H1 (cell line): ENCODE results near the gene ALOX15B. TPM values are rescaled to one million over a fixed set of nuclear protein-coding genes. Genes with fewer than 3 reads are reported as not detected.

Experiments
- CTCF ChIA-PET: fragments of 300-600 bp; sonication (Branson Sonifier 250); formaldehyde crosslinking; loops from one replicate; lab custom pipeline; 2021; ENCODE audit not compliant: partially characterized antibody; lab: Charles Lee
- POLR2A ChIA-PET: fragments of 300-600 bp; sonication (Branson Sonifier 250); formaldehyde crosslinking; loops from one replicate; lab custom pipeline; 2021; ENCODE audit warnings: inconsistent platforms; ENCODE audit not compliant: partially characterized antibody; lab: Charles Lee
- DNase-seq, 2 experiments: peaks; one replicate each; pipeline versions ENCODE4 v3.0.0 to v3.0.0-alpha.2; 2010 to 2022; ENCODE audit warnings: low spot score in 2 of 2, low read depth in 1 of 2, mixed read lengths in 1 of 2
- FAIRE-seq: peaks from 2 replicates; lab custom pipeline; 2011; peaks lifted over from hg19 to GRCh38; lab: Jason Lieb, UNC
- H2AFZ ChIP-seq: 2 replicates; pipeline ENCODE4 v1.8.1; 2012; ENCODE audit warnings: low read length, inconsistent platforms
- H2AK5ac ChIP-seq: 2 replicates; pipeline ENCODE4 v1.6.1; 2013; ENCODE audit warnings: low read depth, low read length
- H2BK120ac ChIP-seq: replicated peaks from 2 replicates; pipeline ENCODE3; 2013; ENCODE audit warnings: low read depth, low read length, inconsistent platforms
- H2BK12ac ChIP-seq: 2 replicates; pipeline ENCODE4 v1.6.1; 2013; ENCODE audit warnings: low read depth, low read length
- H2BK15ac ChIP-seq: 2 replicates; pipeline ENCODE4 v1.6.1; 2013; ENCODE audit warnings: low read length
- H2BK20ac ChIP-seq: 2 replicates; pipeline ENCODE4 v1.6.1; 2013; ENCODE audit warnings: low read length
- H2BK5ac ChIP-seq: 2 replicates; pipeline ENCODE4 v1.6.1; 2013; ENCODE audit warnings: low read depth, low read length
- H3K14ac ChIP-seq: 2 replicates; pipeline ENCODE4 v1.6.1; 2013; ENCODE audit warnings: inconsistent platforms; ENCODE audit not compliant: insufficient read length
- H3K18ac ChIP-seq: 2 replicates; pipeline ENCODE4 v1.6.1; 2013; ENCODE audit warnings: low read length; ENCODE audit errors: extremely low read depth
- H3K23ac ChIP-seq: 2 replicates; pipeline ENCODE4 v1.6.1; 2013; ENCODE audit warnings: inconsistent platforms; ENCODE audit not compliant: insufficient read length
- H3K23me2 ChIP-seq: 2 replicates; pipeline ENCODE4 v1.6.1; 2013; ENCODE audit warnings: low read depth, low read length
- H3K27ac ChIP-seq: 2 replicates; pipeline ENCODE4 v1.6.1; 2011; ENCODE audit warnings: low read depth, low read length, inconsistent platforms
- H3K27me3 ChIP-seq, 4 experiments: replicated peaks in 1 of 4; 1 replicate in 1 of 4; 2 replicates in 3 of 4; pipeline versions ENCODE4 v1.6.1 to v1.8.1; 2011 to 2013; ENCODE audit warnings: low read length in 3 of 4, mild to moderate bottlenecking in 3 of 4, inconsistent platforms in 2 of 4, mixed read lengths in 2 of 4, moderate library complexity in 1 of 4; ENCODE audit not compliant: control insufficient read depth in 3 of 4, insufficient read depth in 3 of 4; ENCODE audit errors: extremely low read depth in 1 of 4
- H3K36me3 ChIP-seq, 4 experiments: 2 replicates each; pipeline versions ENCODE4 v1.6.1 to v1.8.1; 2011 to 2013; ENCODE audit warnings: mild to moderate bottlenecking in 4 of 4, low read length in 3 of 4, moderate library complexity in 2 of 4, control low read depth in 1 of 4, inconsistent platforms in 1 of 4; ENCODE audit not compliant: insufficient read depth in 4 of 4, control insufficient read depth in 2 of 4
- H3K4ac ChIP-seq: replicated peaks from 2 replicates; pipeline ENCODE3; 2013; ENCODE audit warnings: low read length, low read depth, mixed read lengths, inconsistent platforms; ENCODE audit not compliant: insufficient read length
- H3K4me1 ChIP-seq, 4 experiments: replicated peaks in 1 of 4; 1 replicate in 1 of 4; 2 replicates in 3 of 4; pipeline versions ENCODE4 v1.6.1 to v1.8.1; 2011 to 2013; ENCODE audit warnings: low read length in 3 of 4, inconsistent platforms in 2 of 4, mixed read lengths in 1 of 4; ENCODE audit not compliant: insufficient read depth in 4 of 4, control insufficient read depth in 3 of 4
- H3K4me2 ChIP-seq, 2 experiments: 2 replicates each; pipeline versions ENCODE4 v1.6.1 to v1.8.1; 2011 to 2013; ENCODE audit warnings: low read depth in 2 of 2, low read length in 2 of 2, control low read depth in 1 of 2, inconsistent platforms in 1 of 2, mild to moderate bottlenecking in 1 of 2; ENCODE audit not compliant: insufficient read depth in 1 of 2
- H3K4me3 ChIP-seq, 4 experiments: fragments of 200-600, 300-600 bp in 1 of 4; sonication (generic), shearing (Covaris generic), sonication (Bioruptor Twin) in 1 of 4; 2 replicates each; pipeline versions ENCODE4 v1.5.1 to v1.8.1; 2011 to 2016; ENCODE audit warnings: low read length in 4 of 4, low read depth in 3 of 4, control low read depth in 2 of 4, inconsistent platforms in 2 of 4, mild to moderate bottlenecking in 2 of 4, mixed read lengths in 1 of 4, moderate library complexity in 1 of 4; ENCODE audit not compliant: insufficient read depth in 2 of 4; ENCODE audit errors: extremely low read depth in 1 of 4
- H3K56ac ChIP-seq: replicated peaks from 2 replicates; pipeline ENCODE3; 2013; ENCODE audit warnings: low read depth, mild to moderate bottlenecking, mixed read lengths, low read length, inconsistent platforms; ENCODE audit not compliant: insufficient read length
- H3K79me1 ChIP-seq: 2 replicates; pipeline ENCODE4 v1.6.1; 2013; ENCODE audit warnings: low read depth, low read length, control low read depth
- H3K79me2 ChIP-seq, 2 experiments: 2 replicates each; pipeline versions ENCODE4 v1.6.1 to v1.8.1; 2012 to 2013; ENCODE audit warnings: low read length in 2 of 2, mild to moderate bottlenecking in 2 of 2, inconsistent platforms in 1 of 2; ENCODE audit not compliant: insufficient read depth in 2 of 2, control insufficient read depth in 1 of 2
- H3K9ac ChIP-seq, 4 experiments: replicated peaks in 1 of 4; 1 replicate in 1 of 4; 2 replicates in 3 of 4; pipeline versions ENCODE4 v1.6.1 to v1.8.1; 2011 to 2013; ENCODE audit warnings: low read depth in 3 of 4, low read length in 3 of 4, control low read depth in 2 of 4, mild to moderate bottlenecking in 2 of 4, moderate library complexity in 2 of 4, inconsistent platforms in 1 of 4; ENCODE audit errors: extremely low read depth in 1 of 4
- H3K9me3 ChIP-seq, 2 experiments: 2 replicates each; pipeline versions ENCODE4 v1.6.1 to v1.8.1; 2012 to 2013; ENCODE audit warnings: mild to moderate bottlenecking in 2 of 2, moderate library complexity in 2 of 2, control low read depth in 1 of 2, inconsistent platforms in 1 of 2, low read depth in 1 of 2, low read length in 1 of 2, mixed read lengths in 1 of 2; ENCODE audit not compliant: insufficient read depth in 2 of 2
- H4K20me1 ChIP-seq, 2 experiments: replicated peaks in 1 of 2; 2 replicates each; pipeline versions ENCODE3 to v1.8.1; 2011 to 2013; ENCODE audit warnings: inconsistent platforms in 2 of 2, low read length in 2 of 2, mild to moderate bottlenecking in 1 of 2; ENCODE audit not compliant: insufficient read depth in 2 of 2, control insufficient read depth in 1 of 2
- H4K5ac ChIP-seq: 2 replicates; pipeline ENCODE4 v1.6.1; 2013; ENCODE audit warnings: low read length, low read depth, mixed read lengths, inconsistent platforms; ENCODE audit not compliant: insufficient read length
- H4K8ac ChIP-seq: 2 replicates; pipeline ENCODE4 v1.8.0; 2013; ENCODE audit warnings: mild to moderate bottlenecking, moderate library complexity, low read length, inconsistent platforms; ENCODE audit not compliant: insufficient read depth; ENCODE audit errors: extremely low read depth
- H4K91ac ChIP-seq: replicated peaks from 2 replicates; pipeline ENCODE3; 2013; ENCODE audit warnings: low read length, mixed read lengths, inconsistent platforms; ENCODE audit not compliant: insufficient read length
- BACH1 ChIP-seq: IDR thresholded peaks from 2 replicates; pipeline ENCODE4 v1.6.1; 2012; ENCODE audit warnings: low read length, improper control_type of control experiment
- EP300 ChIP-seq, 2 experiments: IDR thresholded peaks; 1 replicate in 1 of 2; 2 replicates in 1 of 2; pipeline ENCODE4 v1.6.1; 2011 to 2012; ENCODE audit warnings: low read depth in 2 of 2, low read length in 2 of 2, mild to moderate bottlenecking in 2 of 2, borderline replicate concordance in 1 of 2, inconsistent platforms in 1 of 2, moderate library complexity in 1 of 2
- HDAC6 ChIP-seq: IDR thresholded peaks from one replicate; pipeline ENCODE4 v1.7.1; 2012; ENCODE audit warnings: low read depth, mild to moderate bottlenecking, inconsistent platforms, low read length, moderate library complexity
- SP4 ChIP-seq: IDR thresholded peaks from 2 replicates; pipeline ENCODE4 v1.6.1; 2012; ENCODE audit warnings: low read length, inconsistent platforms
- TBP ChIP-seq: IDR thresholded peaks from 2 replicates; pipeline ENCODE4 v1.6.1; 2011; ENCODE audit warnings: low read depth, low read length, improper control_type of control experiment
- WGBS, 2 experiments: shearing (Covaris generic) in 1 of 2; methylation state at CpG; one replicate each; pipeline versions ENCODE4 v1.1.6 to v1.1.7; 2013 to 2015; ENCODE audit warnings: low lambda C conversion rate in 2 of 2, mixed read lengths in 2 of 2, inconsistent platforms in 1 of 2, low coverage in 1 of 2, missing lambda C conversion rate in 1 of 2; ENCODE audit not compliant: insufficient replicate concordance in 2 of 2, insufficient coverage in 1 of 2, insufficient read length in 1 of 2; ENCODE audit errors: extremely low coverage in 1 of 2, missing lambda C conversion rate in 1 of 2; 5-methylcytosine and 5-hydroxymethylcytosine counted together
- polyA plus RNA-seq, 7 experiments: library from polyadenylated mRNA; depleted of rRNA in 3 of 7; stranded (reverse) in 5 of 7; unstranded in 2 of 7; fragments of >200 nt in 5 of 7; fragments of 200-250 nt in 2 of 7; gene quantifications; 1 replicate in 5 of 7; 2 replicates in 1 of 7; 4 replicates in 1 of 7; pipeline versions ENCODE4 v1.2.1 to v1.2.3, GENCODE V29; 2011 to 2013; ENCODE audit warnings: missing spikeins in 2 of 7, mixed read lengths in 2 of 7
- total RNA-seq: library from RNA; stranded (reverse); fragmentation: NEBNext Ultra II Directional; extraction: Animal tissue kit (Norgen Biotek cat#: 25700); gene quantifications from 2 replicates; pipeline ENCODE4 v1.2.1, GENCODE V29; 2021
- TF ChIP-seq, protein P1 (sequence below): IDR thresholded peaks from 2 replicates; pipeline ENCODE4 v1.6.1; 2012; ENCODE audit warnings: low read length, inconsistent platforms

Gene ALOX15B
- total and polyA plus RNA-seq, 2 of the 8 experiments (the other 6 are each of a cell fraction or from before 2014, with no cell fraction given): 0.63 to 0.91 TPM

DNA sequence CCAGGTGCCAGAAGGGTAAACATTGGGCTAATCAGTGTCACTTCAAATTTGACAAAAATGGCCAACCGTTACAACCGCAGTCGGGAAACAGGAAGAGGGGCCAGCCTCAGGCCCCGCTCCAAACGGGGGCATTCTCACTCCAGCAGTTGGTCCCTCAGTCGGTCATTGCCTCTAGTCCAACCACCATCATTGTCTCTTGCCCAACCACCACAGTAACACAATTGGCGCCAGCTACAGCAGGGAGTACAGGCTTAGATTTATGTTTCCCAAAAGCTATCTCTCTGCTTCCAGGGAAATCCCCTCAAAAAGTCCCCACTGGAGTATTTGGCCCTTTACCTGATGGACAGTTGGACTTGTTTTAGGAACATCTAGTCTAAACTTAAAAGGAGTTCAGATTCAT, 20.3 kb downstream of the ALOX15B start:
- no peak overlapping the region for H2BK20ac ChIP-seq
- peaks cover 5% of the 10 kb centered on the region; the same call in 1 of the 2 replicates for H3K23me2 ChIP-seq
- peaks cover 5 to 20% (median 10%) of the 10 kb centered on the region in 4 experiments; a peak in 6 of 7 replicates for H3K4me1 ChIP-seq
- no peak overlapping the region; the same call in 1 of the 2 replicates for H2AK5ac ChIP-seq
- no peaks in the 10 kb centered on the region for H3K79me1 ChIP-seq
- H2BK15ac ChIP-seq: no peak overlapping the region
- 82% methylated on average over 7 of the region's 7 CpGs; no CpG with 5 or more reads in 1 of the 2 experiments for WGBS, 2 experiments
- H4K20me1 ChIP-seq: no peaks in the 10 kb centered on the region
- H3K27ac ChIP-seq: no peak overlapping the region
- no peaks in the 10 kb centered on the region for H3K36me3 ChIP-seq
- H3K56ac ChIP-seq: no peak overlapping the region
- H3K9ac ChIP-seq: no peak overlapping the region
- no peak overlapping the region for H2BK12ac ChIP-seq
- DNase-seq (no peak), FAIRE-seq (no peak)
- no peak overlapping the region for H2AFZ ChIP-seq
- no peak overlapping the region for H3K23ac ChIP-seq
- H2BK120ac ChIP-seq: no peak overlapping the region
- no peak overlapping the region for H2BK5ac ChIP-seq
- H3K18ac ChIP-seq: no peak overlapping the region
- peaks cover 5 to 24% (median 20%) of the 10 kb centered on the region in 4 experiments; a peak in 5 of 7 replicates for H3K27me3 ChIP-seq
- no peaks in the 10 kb centered on the region for H3K9me3 ChIP-seq
- H4K91ac ChIP-seq: no peak overlapping the region
- CTCF ChIA-PET: interaction anchor here (0.7 to 11.6 kb wide), 22 partner anchors 12 to 322 kb away, joined by 3 to 270 read pairs (median 10); partner anchors contain the start of genes ALOX12B, ALOXE3 and HES7
- TF ChIP-seq BACH1: no peak
- no peak for TF ChIP-seq HDAC6
- TF ChIP-seq TBP: no peak
- TF ChIP-seq, protein P1, sequence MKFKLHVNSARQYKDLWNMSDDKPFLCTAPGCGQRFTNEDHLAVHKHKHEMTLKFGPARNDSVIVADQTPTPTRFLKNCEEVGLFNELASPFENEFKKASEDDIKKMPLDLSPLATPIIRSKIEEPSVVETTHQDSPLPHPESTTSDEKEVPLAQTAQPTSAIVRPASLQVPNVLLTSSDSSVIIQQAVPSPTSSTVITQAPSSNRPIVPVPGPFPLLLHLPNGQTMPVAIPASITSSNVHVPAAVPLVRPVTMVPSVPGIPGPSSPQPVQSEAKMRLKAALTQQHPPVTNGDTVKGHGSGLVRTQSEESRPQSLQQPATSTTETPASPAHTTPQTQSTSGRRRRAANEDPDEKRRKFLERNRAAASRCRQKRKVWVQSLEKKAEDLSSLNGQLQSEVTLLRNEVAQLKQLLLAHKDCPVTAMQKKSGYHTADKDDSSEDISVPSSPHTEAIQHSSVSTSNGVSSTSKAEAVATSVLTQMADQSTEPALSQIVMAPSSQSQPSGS: no peak
- TF ChIP-seq SP4: no peak
- TF ChIP-seq EP300 (IDR thresholded peaks at IDR 0.05; ENCODE audit: borderline replicate concordance in 1 of 2, low read depth in 2 of 2, low read length in 2 of 2): no peak
- POLR2A ChIA-PET: interaction anchor here (0.7 to 3.3 kb wide), 3 partner anchors 39 to 115 kb away, joined by 5 to 17 read pairs (median 7); no protein-coding TSS in a partner anchor
- H4K8ac ChIP-seq: no peak overlapping the region
- no peaks in the 10 kb centered on the region for H3K79me2 ChIP-seq
- H3K14ac ChIP-seq: no peak overlapping the region
- no peak overlapping the region for H4K5ac ChIP-seq
- no peak overlapping the region for H3K4ac ChIP-seq
- no peak overlapping the region for H3K4me2 ChIP-seq
- no peak overlapping the region for H3K4me3 ChIP-seq
